K562 (cell line): Measurements from ENCODE around the gene RDH13. TPM values are rescaled to one million over a fixed set of nuclear protein-coding genes. Genes with fewer than 3 reads are reported as not detected.
A peak's percentile ranks its signal among the peaks of the same experiment; 100 is the strongest.

Experiments used
- ARID1B ChIP-seq: fragments of 450-650 bp; IDR thresholded peaks from 2 replicates; pipeline ENCODE4 v1.6.1; 2016; ENCODE audit warnings: antibody characterized with exemption, mild to moderate bottlenecking, inconsistent platforms
- CSDE1 ChIP-seq, 2 experiments: fragments of 450-650 bp; IDR thresholded peaks; 2 replicates each; pipeline ENCODE4 v1.6.1; 2016; ENCODE audit warnings: mild to moderate bottlenecking in 1 of 2
- E2F4 ChIP-seq: sonication (generic); formaldehyde crosslinking; IDR thresholded peaks from 2 replicates; pipeline ENCODE4 v1.8.0; 2022; ENCODE audit warnings: mild to moderate bottlenecking, low read depth, missing genetic modification reagents
- GABPB2 ChIP-seq: fragments of 250-450 bp; sonication (Bioruptor Pico); conservative IDR thresholded peaks from 2 replicates; pipeline ENCODE4 v1.5.1; 2021; ENCODE audit warnings: mild to moderate bottlenecking
- GATAD2B ChIP-seq: fragments of 450-650 bp; IDR thresholded peaks from 2 replicates; pipeline ENCODE4 v1.6.1; 2017; ENCODE audit warnings: mild to moderate bottlenecking, borderline replicate concordance
- HINFP ChIP-seq: fragments of 450-650 bp; conservative IDR thresholded peaks from 2 replicates; pipeline ENCODE4 v1.6.1; 2016; ENCODE audit warnings: missing genetic modification characterization, low read depth, mild to moderate bottlenecking, control low read depth, missing compliant biosample characterization
- KDM1A ChIP-seq, 2 experiments: fragments of 450-650 bp; IDR thresholded peaks; 2 replicates each; pipeline ENCODE4 v1.6.1; 2016; ENCODE audit warnings: mild to moderate bottlenecking in 2 of 2
- KLF10 ChIP-seq: fragments of 250-450 bp; sonication (Bioruptor Pico); IDR thresholded peaks from 2 replicates; pipeline ENCODE4 v1.6.1; 2021; ENCODE audit warnings: matching md5 sums
- MAZ ChIP-seq, 2 experiments: fragments of 450-650 bp in 1 of 2; sonication (generic) in 1 of 2; formaldehyde crosslinking; IDR thresholded peaks in 1 of 2; conservative IDR thresholded peaks in 1 of 2; 2 replicates each; pipeline versions ENCODE4 v1.4.0 to v1.5.0; 2020; ENCODE audit warnings: mild to moderate bottlenecking in 1 of 2, missing genetic modification reagents in 1 of 2
- MEIS2 ChIP-seq: fragments of 450-650 bp; IDR thresholded peaks from 2 replicates; pipeline ENCODE4 v1.6.1; 2014; ENCODE audit warnings: mild to moderate bottlenecking; ENCODE audit not compliant: partially characterized antibody
- NFIC ChIP-seq: fragments of 450-650 bp; IDR thresholded peaks from 2 replicates; pipeline ENCODE4 v1.6.1; 2017; ENCODE audit warnings: mild to moderate bottlenecking, inconsistent platforms
- NFYB ChIP-seq: IDR thresholded peaks from 2 replicates; pipeline ENCODE4 v1.6.1; 2011; ENCODE audit warnings: mild to moderate bottlenecking, moderate library complexity; ENCODE audit not compliant: insufficient read length; ENCODE audit errors: extremely low read depth
- OTX1 ChIP-seq: fragments of 450-650 bp; formaldehyde crosslinking; IDR thresholded peaks from 2 replicates; pipeline ENCODE4 v1.4.0; 2022; ENCODE audit warnings: mild to moderate bottlenecking
- POLR3G ChIP-seq: IDR thresholded peaks from 2 replicates; pipeline ENCODE4 v1.6.1; 2011; ENCODE audit not compliant: insufficient read length, insufficient replicate concordance; ENCODE audit errors: extremely low read depth
- SIX5 ChIP-seq, 2 experiments: IDR thresholded peaks; 2 replicates each; pipeline ENCODE4 v1.6.1; 2011; ENCODE audit warnings: low read length in 2 of 2, borderline replicate concordance in 1 of 2, low read depth in 1 of 2, mild to moderate bottlenecking in 1 of 2, moderate library complexity in 1 of 2; ENCODE audit not compliant: insufficient read depth in 1 of 2
- SMARCA4 ChIP-seq: fragments of 450-650 bp; IDR thresholded peaks from 2 replicates; pipeline ENCODE4 v1.6.1; 2016
- SNRNP70 ChIP-seq: fragments of 200-400 bp; formaldehyde crosslinking; optimal IDR thresholded peaks from 2 replicates; pipeline ENCODE3; 2017; ENCODE audit warnings: low read depth, low read length
- SRF ChIP-seq, 2 experiments: fragments of 250-450, 450-650 bp in 1 of 2; sonication (Bioruptor Pico) in 1 of 2; sonication (generic) in 1 of 2; formaldehyde crosslinking; IDR thresholded peaks; 2 replicates each; pipeline versions ENCODE4 v1.5.0 to v1.5.1; 2020 to 2022; ENCODE audit warnings: mild to moderate bottlenecking in 1 of 2, missing genetic modification reagents in 1 of 2
- TSC22D4 ChIP-seq: fragments of 450-650 bp; IDR thresholded peaks from 2 replicates; pipeline ENCODE4 v1.6.1; 2016; ENCODE audit warnings: missing genetic modification characterization, missing biosample characterization, control low read depth
- ZBTB7A ChIP-seq: IDR thresholded peaks from 2 replicates; pipeline ENCODE4 v1.6.1; 2011; ENCODE audit warnings: low read depth, mild to moderate bottlenecking, low read length, moderate library complexity, borderline replicate concordance; ENCODE audit not compliant: control insufficient read depth
- ZNF165 ChIP-seq: fragments of 250-450 bp; sonication (Bioruptor Pico); IDR thresholded peaks from 2 replicates; pipeline ENCODE4 v1.4.0; 2020; ENCODE audit warnings: borderline replicate concordance
- ZNF655 ChIP-seq: fragments of 250-450 bp; sonication (Bioruptor Pico); IDR thresholded peaks from 2 replicates; pipeline ENCODE4 v1.5.0; 2021
- ZNF695 ChIP-seq: fragments of 450-650 bp; formaldehyde crosslinking; IDR thresholded peaks from 2 replicates; pipeline ENCODE4 v1.4.0; 2020; ENCODE audit warnings: mild to moderate bottlenecking, moderate library complexity
- ZNF740 ChIP-seq, 3 experiments: fragments of 200-800 bp in 1 of 3; sonication (Bioruptor generic) in 1 of 3; sonication (generic) in 1 of 3; formaldehyde crosslinking in 1 of 3; IDR thresholded peaks; 2 replicates each; pipeline versions ENCODE4 v1.6.1 to v1.8.0; 2016 to 2022; ENCODE audit warnings: mild to moderate bottlenecking in 2 of 3, missing compliant biosample characterization in 2 of 3, missing genetic modification characterization in 2 of 3, missing genetic modification reagents in 1 of 3
- polyA plus RNA-seq, 8 experiments: library from polyadenylated mRNA; depleted of rRNA in 4 of 8; stranded (reverse) in 5 of 8; unstranded in 3 of 8; fragments of >200 nt; fragmentation: Nextera tagmentation in 2 of 8; fragmentation: Illumina TruSeq in 1 of 8; extraction: Ambion mirVana in 2 of 8; extraction: Trizol in 1 of 8; gene quantifications; 2 replicates each; pipeline versions ENCODE4 v1.2.1 to v1.2.3, GENCODE V29; 2011 to 2014; ENCODE audit warnings: inconsistent platforms in 1 of 8, missing spikeins in 1 of 8
- total RNA-seq, 7 experiments: library from RNA; depleted of rRNA in 6 of 7; stranded (reverse); fragments of >200 nt in 6 of 7; fragmentation: Illumina TruSeq in 2 of 7; extraction: Trizol in 2 of 7; gene quantifications; 2 replicates each; pipeline versions ENCODE4 v1.2.1 to v1.2.3, GENCODE V29; 2011 to 2021; ENCODE audit warnings: low replicate concordance in 1 of 7

Gene RDH13
- total and polyA plus RNA-seq, 9 of the 15 experiments (the other 6 are each of a cell fraction or from before 2014, with no cell fraction given) = 7.5 to 70.3 (median 39.5) TPM

- TF ChIP-seq NFIC (peak; percentile 75), MEIS2 (peak; percentile 53), ZBTB7A (0 out of 2 replicates have a peak, but pooled peaks have one; percentile 5), SNRNP70 (no peak), POLR3G (no peak), ZNF165 (CRISPR knock-in tag) (no peak), E2F4 (CRISPR knock-in tag) (no peak), SIX5 (IDR thresholded peaks at IDR 0.05; ENCODE audit: borderline replicate concordance in 1 of 2, insufficient read depth in 1 of 2, low read depth in 1 of 2, low read length in 2 of 2) (no peak), KLF10 (no peak), ZNF655 (CRISPR knock-in tag) (no peak), MAZ (CRISPR knock-in tag; conservative IDR thresholded peaks at IDR 0.05 in 1 of 2, IDR thresholded peaks at IDR 0.05 in 1 of 2) (peak; percentile 42 to 66; a peak in 1 of 4 replicates), ARID1B (peak; percentile 27; the same call in 1 of the 2 replicates), SMARCA4 (no peak), KDM1A (IDR thresholded peaks at IDR 0.05) (0 out of 4 replicates have a peak, but pooled peaks of 1 of the 2 experiments have one; percentile 3), SRF (CRISPR knock-in tag; IDR thresholded peaks at IDR 0.05) (peak in 1 of 2 experiments; percentile 80; a peak in 1 of 4 replicates), HINFP (tag) (no peak), NFYB (no peak), ZNF695 (CRISPR knock-in tag) (no peak), TSC22D4 (tag) (no peak), CSDE1 (IDR thresholded peaks at IDR 0.05) (no peak), GABPB2 (CRISPR knock-in tag) (no peak), OTX1 (no peak), ZNF740 (CRISPR knock-in tag; IDR thresholded peaks at IDR 0.05) (no peak), ZNF740 (tag; IDR thresholded peaks at IDR 0.05) (no peak), GATAD2B (no peak)
These were observed 8.2 kb upstream of the RDH13 start (continued) for GRCh38 chr19:55071129-55071502.
